ENCODE data around the gene NXN.
"Not testable (repeated sequence)": the region's sequence is repeated elsewhere in the genome, so short reads cannot be mapped to it uniquely, and the experiment has no call there.

NXN gene

GRCh38 chr17:881778-882177, 97.8 kb downstream of the NXN start:
- no peak for DNase-seq

GRCh38 chr17:880443-881269, 98.9 kb downstream of the NXN start:
- no peak for DNase-seq

- DNase-seq = peak; percentile 64 to 75
These were observed 99.8 kb downstream of the NXN start for GRCh38 chr17:879546-880442.

- DNase-seq = no peak
These were observed 101.9 kb downstream of the NXN start for GRCh38 chr17:877630-878029.

- no peak for DNase-seq
These were observed 103.3 kb downstream of the NXN start for GRCh38 chr17:876272-876671.

- DNase-seq = not testable (repeated sequence)
These were observed 105.0 kb downstream of the NXN start for GRCh38 chr17:874590-874989.

GRCh38 chr17:872855-873254, 106.7 kb downstream of the NXN start:
- no peak for DNase-seq

- no peak for DNase-seq
These were observed 107.6 kb downstream of the NXN start for GRCh38 chr17:871751-872519.

GRCh38 chr17:869567-870525, 109.7 kb downstream of the NXN start:
- DNase-seq = no peak

GRCh38 chr17:869086-869485, 110.5 kb downstream of the NXN start:
- no peak for DNase-seq

- no peak for DNase-seq
These were observed 111.6 kb downstream of the NXN start for GRCh38 chr17:867896-868489.

- not testable (repeated sequence) for DNase-seq
These were observed 112.3 kb downstream of the NXN start for GRCh38 chr17:867238-867637.

- no peak for DNase-seq
These were observed 112.9 kb downstream of the NXN start for GRCh38 chr17:866568-867103.

- DNase-seq = no peak
These were observed 115.3 kb downstream of the NXN start for GRCh38 chr17:864315-864714.

GRCh38 chr17:863880-864279, 115.7 kb downstream of the NXN start:
- DNase-seq = no peak

- DNase-seq = no peak
These were observed 117.0 kb downstream of the NXN start for GRCh38 chr17:862582-862981.

- DNase-seq = no peak
These were observed 118.2 kb downstream of the NXN start for GRCh38 chr17:861364-861763.

GRCh38 chr17:860805-861204, 118.8 kb downstream of the NXN start:
- no peak for DNase-seq

- DNase-seq = no peak
These were observed 119.8 kb downstream of the NXN start for GRCh38 chr17:859824-860195.

- DNase-seq = no peak
These were observed 120.3 kb downstream of the NXN start for GRCh38 chr17:859061-859823.

- DNase-seq = no peak
These were observed 123.4 kb downstream of the NXN start for GRCh38 chr17:856149-856548.

All from activated T-cell treated with anti-CD3 and anti-CD28 coated beads, Interleukin-2, amount 50 U/mL, for 48 hours (primary cell).